Limb (tissue), 2 donors: ENCODE results near the gene METRNL.

ENCODE experiments used
- DNase-seq, 2 donors: peaks; one replicate each; pipeline ENCODE4 v3.0.0-alpha.2; 2016; ENCODE audit errors: extremely low spot score in 2 of 2

METRNL gene

GRCh38 chr17:83067071-83067717, 12.2 kb upstream of the METRNL start:
- DNase-seq, result no peak

DNA sequence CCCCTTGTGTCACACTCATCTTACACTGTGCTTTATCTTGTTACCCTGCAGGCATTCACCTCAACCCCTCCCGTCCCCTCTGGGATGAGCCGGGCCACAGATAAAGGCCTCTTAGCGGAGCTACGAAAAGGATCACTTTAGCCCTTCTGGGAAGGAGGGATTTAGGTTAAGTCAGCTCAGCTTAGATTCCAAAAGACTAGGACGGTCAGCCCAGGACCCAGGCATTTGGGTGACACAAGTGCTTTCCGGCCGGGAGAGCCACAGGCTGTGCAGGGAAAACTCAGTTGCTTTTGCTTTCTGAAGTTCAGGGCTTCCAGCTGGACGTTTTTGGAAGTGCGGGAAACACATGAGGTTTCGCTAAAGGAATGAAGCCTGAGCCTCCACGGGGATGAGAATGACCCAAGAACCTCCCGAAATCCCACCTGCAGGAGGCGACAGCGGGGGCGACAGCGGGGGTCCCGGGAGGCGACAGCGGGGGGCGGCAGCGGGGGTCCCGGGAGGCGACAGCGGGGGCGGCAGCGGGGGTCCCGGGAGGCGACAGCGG, 11.6 kb upstream of the METRNL start:
- DNase-seq, result no peak

DNA sequence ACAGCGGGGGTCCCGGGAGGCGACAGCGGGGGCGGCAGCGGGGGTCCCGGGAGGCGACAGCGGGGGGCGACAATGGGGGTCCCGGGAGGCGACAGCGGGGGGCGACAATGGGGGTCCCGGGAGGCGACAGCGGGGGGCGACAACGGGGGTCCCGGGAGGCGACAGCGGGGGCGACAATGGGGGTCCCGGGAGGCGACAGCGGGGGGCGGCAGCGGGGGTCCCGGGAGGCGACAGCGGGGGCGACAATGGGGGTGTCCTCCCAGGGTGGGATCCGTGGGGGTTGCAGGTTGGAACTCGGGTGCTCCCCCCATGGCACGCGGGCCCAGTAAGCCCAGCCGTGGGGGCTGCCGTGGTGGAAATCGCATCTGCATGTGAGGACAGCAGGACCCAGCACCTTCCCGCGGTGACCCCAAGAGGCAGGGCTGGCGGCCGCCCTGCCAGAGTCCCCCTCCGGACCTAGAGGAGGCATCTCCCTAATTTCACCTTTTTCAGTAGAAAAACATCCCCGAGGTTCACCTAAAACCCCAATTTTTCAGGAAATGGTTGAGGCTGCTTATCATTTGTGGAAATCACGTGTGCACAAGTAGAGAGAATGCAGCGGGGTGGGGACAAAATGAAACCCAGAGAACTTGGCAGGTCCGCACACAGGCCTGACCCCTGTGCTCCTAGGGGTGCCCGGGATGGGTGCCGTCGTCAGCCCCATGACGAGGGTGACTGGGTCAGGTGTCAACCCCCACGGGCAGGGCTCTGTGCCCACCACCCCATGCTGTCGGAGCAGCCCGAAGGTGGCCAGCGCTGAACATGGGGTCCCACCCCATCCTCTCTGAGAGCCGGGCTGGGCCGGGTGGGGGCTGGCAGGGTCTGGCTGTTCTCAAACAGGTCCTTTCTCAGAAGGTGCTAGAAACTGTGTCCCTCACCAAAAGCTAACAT, 10.5 kb upstream of the METRNL start:
- DNase-seq, result no peak

GRCh38 chr17:83069571-83069906, 9.9 kb upstream of the METRNL start:
- DNase-seq, result no peak

GRCh38 chr17:83069931-83070742, 9.3 kb upstream of the METRNL start:
- no peak for DNase-seq

GRCh38 chr17:83070800-83071341, 8.5 kb upstream of the METRNL start:
- no peak for DNase-seq

- no peak for DNase-seq
These were observed 8.0 kb upstream of the METRNL start for GRCh38 chr17:83071365-83071764.

GRCh38 chr17:83071966-83072562, 7.3 kb upstream of the METRNL start:
- no peak for DNase-seq

- DNase-seq, result no peak
These were observed 6.6 kb upstream of the METRNL start for GRCh38 chr17:83072600-83073358.

DNA sequence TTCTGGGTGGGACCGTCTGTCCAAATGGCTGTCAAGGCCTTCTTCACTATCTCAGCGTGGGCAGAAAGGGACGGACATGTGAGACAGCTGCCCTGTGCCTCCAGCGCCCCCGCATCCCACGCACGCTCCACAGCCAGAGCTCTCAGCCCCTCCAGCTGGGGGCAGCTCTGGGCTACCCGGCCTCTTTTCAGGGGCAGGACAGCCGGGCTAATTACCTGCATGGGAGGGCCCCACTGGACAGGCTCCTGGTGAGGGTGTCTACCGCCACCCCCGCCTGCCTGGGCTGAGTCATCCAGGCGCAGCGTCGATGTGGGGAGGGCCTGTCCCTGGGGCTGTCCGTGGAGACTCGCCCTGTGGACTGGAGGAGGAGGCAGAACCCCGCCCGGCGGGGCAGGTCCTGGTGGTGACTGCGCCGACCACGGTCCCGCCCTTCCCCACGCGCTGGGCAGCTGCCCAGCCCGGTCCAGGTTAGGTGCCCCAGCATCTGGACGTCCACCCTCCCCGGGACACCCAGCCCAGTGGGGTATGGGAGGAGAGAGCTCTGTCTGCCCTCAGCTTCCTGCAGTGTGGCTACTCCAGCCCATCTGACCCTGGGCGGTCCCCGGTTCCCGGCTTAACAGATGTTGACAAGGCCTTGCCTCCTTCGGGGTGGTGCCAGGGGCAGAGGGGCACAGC, 5.9 kb upstream of the METRNL start:
- DNase-seq, result no peak

DNA sequence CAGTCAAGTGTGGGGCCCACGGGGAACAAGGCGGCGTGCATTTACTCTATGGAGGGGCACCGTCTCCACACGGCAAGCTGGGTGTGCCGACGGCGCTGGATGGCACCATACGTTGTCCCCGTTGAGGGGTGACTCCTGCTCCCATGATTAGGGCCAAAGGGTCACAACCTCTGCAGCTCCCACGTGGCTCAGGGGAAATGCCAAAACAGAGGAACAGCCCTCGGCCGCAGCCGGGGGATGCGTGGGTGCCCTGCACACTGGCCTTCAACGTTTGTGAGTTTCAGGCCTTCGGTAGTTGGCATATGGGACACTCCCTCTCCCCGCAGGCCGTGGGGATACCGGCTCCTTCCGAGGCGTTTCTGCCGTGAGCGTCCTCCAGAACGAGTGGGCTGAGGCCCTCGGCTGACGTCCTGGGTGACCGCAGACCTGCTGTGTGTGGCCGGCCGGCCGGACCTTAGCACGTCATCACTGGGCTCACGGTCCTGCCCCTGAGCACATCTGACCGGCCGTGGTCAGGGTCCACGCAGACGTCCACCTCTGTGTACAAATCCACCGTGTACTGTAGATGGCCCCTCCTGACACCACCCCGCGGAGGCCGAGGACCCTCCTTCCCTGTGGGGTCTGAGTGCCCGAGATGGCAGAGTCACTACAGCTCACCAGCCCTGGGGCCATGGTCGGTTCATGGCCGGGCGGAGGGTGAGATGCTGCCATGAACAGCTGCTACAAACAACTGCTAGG, 4.8 kb upstream of the METRNL start:
- no peak for DNase-seq

- no peak for DNase-seq
These were observed 4.0 kb upstream of the METRNL start for GRCh38 chr17:83075270-83075880.

GRCh38 chr17:83076938-83077337, 2.5 kb upstream of the METRNL start:
- no peak for DNase-seq

DNA sequence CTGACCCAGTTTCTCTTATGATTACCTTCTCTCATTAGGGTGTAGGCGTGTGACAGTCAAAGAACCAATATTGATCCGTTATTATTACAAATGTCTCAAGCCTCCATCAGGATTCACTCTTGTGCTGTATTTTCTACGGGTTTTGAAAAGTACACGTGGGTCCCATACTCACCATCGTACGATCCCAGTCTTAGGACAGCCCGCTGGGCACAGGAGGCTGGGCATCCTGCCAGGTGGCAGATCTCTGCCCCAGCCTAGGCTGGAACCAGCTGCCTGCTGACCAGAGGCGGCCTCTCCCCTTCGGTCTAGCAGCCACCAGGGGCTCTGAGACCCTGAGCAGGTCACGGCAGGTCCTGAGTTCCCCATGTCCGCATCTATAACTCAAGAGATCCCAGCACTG, 2.0 kb upstream of the METRNL start:
- no peak for DNase-seq

GRCh38 chr17:83077939-83078338, 1.5 kb upstream of the METRNL start:
- no peak for DNase-seq

- peak in 1 of 2 donors; percentile 64 for DNase-seq
These were observed 744 bp upstream of the METRNL start for GRCh38 chr17:83078378-83079351.

DNA sequence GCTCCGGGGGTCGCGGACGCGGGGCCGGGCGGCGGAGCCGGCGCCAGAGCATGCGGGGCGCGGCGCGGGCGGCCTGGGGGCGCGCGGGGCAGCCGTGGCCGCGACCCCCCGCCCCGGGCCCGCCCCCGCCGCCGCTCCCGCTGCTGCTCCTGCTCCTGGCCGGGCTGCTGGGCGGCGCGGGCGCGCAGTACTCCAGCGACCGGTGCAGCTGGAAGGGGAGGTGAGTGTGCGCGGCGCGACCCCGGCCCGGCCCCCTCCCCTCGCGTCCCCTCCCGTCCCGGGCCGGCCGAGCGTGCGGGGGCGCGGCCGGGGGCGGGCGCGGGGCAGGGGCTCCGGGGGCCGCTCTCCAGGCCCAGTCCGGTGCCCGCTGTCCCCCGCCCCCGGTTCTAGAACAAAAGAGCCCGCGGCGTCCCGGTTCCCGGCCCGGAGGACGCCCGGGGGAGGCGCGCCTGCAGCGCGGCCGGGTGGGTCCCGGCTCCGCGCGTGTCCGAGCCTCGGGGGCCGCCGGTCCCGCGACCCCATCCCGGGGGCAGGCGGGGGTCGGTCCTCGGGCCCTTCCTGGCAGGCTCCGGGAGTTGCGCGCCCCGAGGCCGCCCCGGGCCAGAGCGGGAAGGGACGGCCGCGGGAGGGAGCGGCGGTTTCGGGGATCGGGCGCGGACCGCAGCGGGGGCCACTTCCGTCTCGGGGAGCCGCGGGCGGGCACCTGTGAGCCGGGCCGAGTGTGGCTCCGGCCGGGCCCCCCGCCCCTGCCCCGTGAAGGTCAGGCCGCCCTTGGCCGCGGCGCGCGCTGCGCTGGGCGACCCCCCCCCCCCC, 563 bp downstream of the METRNL start:
- DNase-seq, result peak in 1 of 2 donors; percentile 64
